Activated CD8-positive, alpha-beta memory T cell treated with anti-CD3 and anti-CD28 coated beads, Interleukin-2, amount 10 ng/mL, durations not matched to agents 7 days and 5 days (primary cell): ENCODE data around the gene MVD. TPM values are rescaled to one million over a fixed set of nuclear protein-coding genes. Genes with fewer than 3 reads are reported as not detected.

ENCODE experiments used
- ATAC-seq: fragments of 150-1000 bp; cut with Tn5 transposase; one replicate; pipeline ENCODE4 v1.10.0; 2021; ENCODE audit warnings: moderate library complexity
- CTCF ChIA-PET: fragments of 350-600 bp; sonication (Branson Sonifier 250); formaldehyde crosslinking; loops from one replicate; lab custom pipeline; 2021; ENCODE audit warnings: antibody characterized with exemption; lab: Charles Lee
- DNase-seq: peaks from one replicate; pipeline ENCODE4 v3.0.0-alpha.2; 2020
- H3K27ac Mint-ChIP-seq: one replicate; pipeline ENCODE4 v1.8.0; 2021; ENCODE audit warnings: mild to moderate bottlenecking, mixed read lengths
- H3K27me3 Mint-ChIP-seq: one replicate; pipeline ENCODE4 v1.8.0; 2021; ENCODE audit warnings: mixed read lengths
- H3K36me3 Mint-ChIP-seq: one replicate; pipeline ENCODE4 v1.8.0; 2021; ENCODE audit warnings: mild to moderate bottlenecking, mixed read lengths
- H3K4me1 Mint-ChIP-seq: one replicate; pipeline ENCODE4 v1.8.0; 2021; ENCODE audit warnings: mixed read lengths
- H3K4me3 Mint-ChIP-seq: one replicate; pipeline ENCODE4 v1.8.0; 2021; ENCODE audit warnings: mild to moderate bottlenecking, moderate library complexity, mixed read lengths
- H3K9me3 Mint-ChIP-seq: one replicate; pipeline ENCODE4 v1.8.0; 2022; ENCODE audit warnings: low read depth, mixed read lengths
- total RNA-seq, 2 experiments: library from RNA; stranded (reverse); gene quantifications; one replicate each; pipeline ENCODE4 v1.2.3, GENCODE V29; 2021

The MVD gene
- total RNA-seq, 2 experiments from 2014 or later: 112 to 134 TPM

DNA sequence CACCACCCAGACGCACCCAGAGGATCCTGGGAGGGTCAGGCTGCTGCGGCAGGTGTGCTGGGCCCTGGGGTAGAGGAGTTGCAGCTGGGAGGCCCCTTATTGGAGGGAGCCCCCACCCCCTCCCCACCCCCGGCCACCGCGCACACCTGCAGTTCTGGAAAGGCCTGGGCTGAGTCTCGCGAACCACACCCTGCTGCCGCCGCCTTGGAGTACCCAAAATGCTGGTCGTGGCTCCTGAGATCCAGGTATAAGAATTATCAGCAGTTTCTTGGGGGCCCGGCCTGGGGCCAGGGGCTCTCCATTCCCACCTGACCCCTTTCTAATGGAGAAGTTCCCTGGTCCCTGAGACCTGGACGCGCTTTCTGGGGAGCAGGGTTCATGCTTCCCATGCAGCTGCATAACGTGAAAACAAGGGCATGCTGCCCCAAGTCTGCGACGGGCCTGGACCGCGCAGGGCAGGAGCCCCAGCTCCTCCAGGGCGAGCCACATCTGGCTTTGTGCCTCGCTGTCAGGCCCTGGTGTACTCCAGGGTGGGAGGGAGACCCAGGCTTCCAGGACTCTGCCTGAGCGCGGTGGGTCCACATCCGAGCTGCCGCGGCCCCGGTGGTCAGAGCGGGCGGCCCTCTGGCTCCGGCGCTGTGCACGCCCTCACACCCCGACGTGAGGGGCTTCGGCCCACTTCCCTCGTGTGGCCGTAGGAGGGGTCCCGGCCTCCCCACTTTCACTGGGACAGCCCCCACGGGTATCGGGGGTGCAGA is 30.7 kb upstream of the MVD start:
- DNase-seq: no peak
- H3K4me1 Mint-ChIP-seq: peaks cover 45% of the 10 kb centered on the region
- ATAC-seq: no peak
- H3K9me3 Mint-ChIP-seq: no peaks in the 10 kb centered on the region
- peaks cover 13% of the 10 kb centered on the region for H3K36me3 Mint-ChIP-seq
- no peak overlapping the region for H3K27ac Mint-ChIP-seq
- H3K27me3 Mint-ChIP-seq: peaks cover 3% of the 10 kb centered on the region
- CTCF ChIA-PET: no interaction called here
- H3K4me3 Mint-ChIP-seq: no peak overlapping the region

DNA sequence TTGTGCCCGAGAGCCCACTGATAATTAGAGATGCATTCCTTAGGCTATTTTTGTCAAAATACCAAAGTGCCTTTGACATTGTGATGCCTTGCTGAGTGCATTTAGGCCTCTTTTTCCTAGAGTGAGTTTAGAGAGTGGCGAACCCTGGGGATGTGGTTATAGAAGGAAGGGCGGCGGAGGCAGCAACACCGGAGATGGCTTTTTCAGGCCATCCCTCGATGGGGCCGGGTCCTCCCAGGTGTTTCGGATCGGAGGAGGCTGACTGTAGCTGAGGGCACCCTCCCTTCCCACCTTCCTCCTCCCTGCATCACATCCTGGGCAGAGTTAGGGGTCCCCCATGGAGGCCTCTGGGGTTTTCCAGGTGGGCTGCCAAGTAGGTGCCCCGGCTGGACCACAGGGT is 30.0 kb upstream of the MVD start:
- DNase-seq (no peak), ATAC-seq (no peak)
- peaks cover 39% of the 10 kb centered on the region for H3K4me1 Mint-ChIP-seq
- H3K27ac Mint-ChIP-seq: peak overlapping the region; percentile 75
- no peak overlapping the region for H3K4me3 Mint-ChIP-seq
- H3K9me3 Mint-ChIP-seq: no peaks in the 10 kb centered on the region
- H3K36me3 Mint-ChIP-seq: peaks cover 9% of the 10 kb centered on the region
- CTCF ChIA-PET: interaction anchor here (2.5 kb wide), 1 partner anchor 11 kb away, joined by 6 read pairs; no protein-coding TSS in a partner anchor
- H3K27me3 Mint-ChIP-seq: peaks cover 4% of the 10 kb centered on the region

DNA sequence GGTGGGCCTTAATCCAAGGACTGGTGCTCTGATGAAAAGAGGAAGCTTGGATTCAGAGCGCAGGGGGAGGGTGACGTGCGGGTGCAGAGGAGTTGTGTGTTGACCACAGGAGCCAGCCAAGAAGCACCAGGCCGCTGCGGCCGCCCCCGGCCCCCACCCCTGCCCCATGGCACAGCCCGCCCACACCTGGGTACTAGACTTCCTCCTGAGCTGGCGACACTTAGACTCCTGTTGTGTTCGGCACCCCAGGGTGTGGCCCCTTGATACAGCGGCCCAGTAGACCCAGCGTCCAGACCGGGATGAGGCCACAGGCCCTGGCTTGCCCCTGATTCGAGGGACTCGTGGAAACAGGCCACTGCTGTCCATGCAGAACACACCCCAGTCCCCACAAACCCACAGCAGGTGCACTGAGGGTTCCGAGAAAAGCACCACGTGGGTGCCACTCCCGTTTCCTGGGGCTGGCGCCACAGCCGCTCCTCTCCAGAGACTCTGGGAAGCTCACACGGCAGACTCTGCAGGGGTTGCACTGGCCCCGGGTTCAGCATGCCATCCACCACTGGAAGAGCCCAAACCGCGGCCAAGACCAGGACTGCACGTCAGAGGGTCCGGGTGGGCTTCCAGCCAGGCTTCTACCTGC is 29.2 kb upstream of the MVD start:
- Mint-ChIP-seq H3K27me3 (peaks cover 4% of the 10 kb centered on the region), H3K27ac (peak overlapping the region; percentile 75), H3K9me3 (no peaks in the 10 kb centered on the region), H3K4me3 (no peak overlapping the region), H3K36me3 (peaks cover 4% of the 10 kb centered on the region), H3K4me1 (peaks cover 36% of the 10 kb centered on the region)
- CTCF ChIA-PET: interaction anchor here (2.5 kb wide), 1 partner anchor 10 kb away, joined by 6 read pairs; no protein-coding TSS in a partner anchor
- ATAC-seq (peak; percentile 55), DNase-seq (peak; percentile 68)

- no peak overlapping the region for H3K4me3 Mint-ChIP-seq
- no peak for DNase-seq
- H3K9me3 Mint-ChIP-seq: no peaks in the 10 kb centered on the region
- H3K4me1 Mint-ChIP-seq: peaks cover 38% of the 10 kb centered on the region
- CTCF ChIA-PET: interaction anchor here (2.5 kb wide), 1 partner anchor 10 kb away, joined by 6 read pairs; no protein-coding TSS in a partner anchor
- no peak for ATAC-seq
- H3K27ac Mint-ChIP-seq: peak overlapping the region; percentile 2
- H3K36me3 Mint-ChIP-seq: peaks cover 2% of the 10 kb centered on the region
- peaks cover 4% of the 10 kb centered on the region for H3K27me3 Mint-ChIP-seq
Measured at GRCh38 chr16:88691129-88691813, 28.4 kb upstream of the MVD start.

DNA sequence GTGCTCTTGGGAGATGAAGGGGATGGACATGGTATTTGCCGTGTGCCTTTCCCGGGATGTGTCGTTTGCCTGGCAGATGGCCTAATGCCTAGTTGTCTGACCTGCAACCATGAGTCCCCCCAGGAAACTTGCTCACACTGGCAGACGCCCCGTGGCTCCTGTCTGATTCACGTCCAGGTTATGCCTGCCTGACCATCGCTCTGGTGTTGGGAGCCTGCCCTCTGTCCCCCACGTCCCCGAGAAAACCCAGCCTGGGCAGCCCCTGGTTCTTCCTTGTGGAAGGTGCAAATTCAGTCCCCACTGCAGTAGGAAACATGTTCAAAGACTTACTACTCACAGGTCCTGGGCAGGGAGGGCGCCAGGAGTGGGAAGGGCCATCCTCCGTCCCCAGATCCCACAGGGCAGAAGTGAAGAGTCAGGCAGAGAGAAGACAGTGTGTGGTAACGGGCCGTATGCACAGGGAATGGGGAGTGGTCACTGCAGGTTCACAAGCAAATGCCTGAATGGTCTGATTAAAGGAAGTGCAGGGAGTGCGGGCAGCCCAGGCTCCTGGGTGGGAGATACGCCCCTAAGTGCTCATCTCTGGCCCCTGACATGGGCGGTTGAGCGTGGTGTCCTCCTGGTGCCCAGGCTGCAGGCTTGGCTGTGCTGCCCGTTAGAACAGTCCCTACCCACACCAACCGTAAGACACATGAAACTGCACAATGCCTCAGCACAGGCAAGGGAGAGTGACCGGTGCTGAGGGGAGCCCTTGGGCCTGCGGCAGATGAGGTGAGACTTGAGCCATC is 27.6 kb upstream of the MVD start:
- peaks cover 4% of the 10 kb centered on the region for H3K27me3 Mint-ChIP-seq
- peaks cover 38% of the 10 kb centered on the region for H3K4me1 Mint-ChIP-seq
- no peaks in the 10 kb centered on the region for H3K36me3 Mint-ChIP-seq
- no peaks in the 10 kb centered on the region for H3K9me3 Mint-ChIP-seq
- H3K27ac Mint-ChIP-seq: peak overlapping the region; percentile 2
- ATAC-seq: no peak
- CTCF ChIA-PET: interaction anchor here (2.5 kb wide), 1 partner anchor 9 kb away, joined by 6 read pairs; no protein-coding TSS in a partner anchor
- no peak overlapping the region for H3K4me3 Mint-ChIP-seq
- DNase-seq: no peak

GRCh38 chr16:88688013-88688778 is 25.3 kb upstream of the MVD start:
- no peak overlapping the region for H3K4me3 Mint-ChIP-seq
- H3K27ac Mint-ChIP-seq: no peak overlapping the region
- peaks cover 4% of the 10 kb centered on the region for H3K27me3 Mint-ChIP-seq
- CTCF ChIA-PET: interaction anchor here (0.8 to 4.7 kb wide), 3 partner anchors 14 to 76 kb away, joined by 3 to 58 read pairs (median 3); no protein-coding TSS in a partner anchor
- ATAC-seq (no peak), DNase-seq (no peak)
- peaks cover 50% of the 10 kb centered on the region for H3K4me1 Mint-ChIP-seq
- H3K36me3 Mint-ChIP-seq: no peaks in the 10 kb centered on the region
- H3K9me3 Mint-ChIP-seq: no peaks in the 10 kb centered on the region

DNA sequence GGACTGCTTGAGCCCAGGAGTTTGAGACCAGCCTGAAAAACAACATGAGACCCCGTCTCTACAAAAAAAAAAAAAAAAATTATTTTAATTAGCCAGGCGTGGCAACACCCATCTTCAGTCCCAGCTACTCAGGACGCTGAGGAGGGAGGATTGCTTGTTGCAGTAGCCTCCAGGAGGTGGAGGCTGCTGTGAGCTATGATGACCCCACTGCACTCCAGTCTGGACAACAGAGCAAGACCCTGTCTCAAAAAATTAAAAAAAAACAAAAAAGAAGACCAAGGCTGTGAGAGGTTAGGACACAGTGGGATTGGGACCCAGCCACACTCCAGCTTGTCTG is 24.8 kb upstream of the MVD start:
- H3K4me3 Mint-ChIP-seq: no peak overlapping the region
- H3K4me1 Mint-ChIP-seq: peaks cover 47% of the 10 kb centered on the region
- ATAC-seq: no peak
- H3K9me3 Mint-ChIP-seq: no peaks in the 10 kb centered on the region
- no peak for DNase-seq
- no peak overlapping the region for H3K27ac Mint-ChIP-seq
- H3K27me3 Mint-ChIP-seq: peaks cover 4% of the 10 kb centered on the region
- CTCF ChIA-PET: interaction anchor here (0.8 to 4.7 kb wide), 4 partner anchors 15 to 117 kb away, joined by 3 to 58 read pairs (median 3); partner anchors contain the start of gene ZC3H18
- no peaks in the 10 kb centered on the region for H3K36me3 Mint-ChIP-seq

DNA sequence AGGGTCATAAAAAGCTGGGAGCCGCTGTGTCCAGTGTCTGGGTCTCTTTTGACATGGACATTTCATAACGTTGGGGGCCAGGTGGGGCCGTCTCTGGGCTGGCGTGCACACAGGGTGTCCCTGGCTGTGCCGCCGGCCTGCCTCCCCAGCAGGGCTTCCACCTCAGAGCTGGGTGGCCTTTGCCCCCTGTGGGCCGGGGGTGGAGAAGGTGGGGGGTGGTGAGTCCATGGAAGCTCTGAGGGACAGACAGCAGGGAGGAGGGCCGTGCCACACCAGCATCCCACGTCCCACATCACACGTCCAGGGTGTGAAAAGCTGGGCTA is 24.3 kb upstream of the MVD start:
- CTCF ChIA-PET: interaction anchor here (0.8 to 4.7 kb wide), 5 partner anchors 11 to 117 kb away, joined by 3 to 58 read pairs (median 3); partner anchors contain the start of gene ZC3H18
- Mint-ChIP-seq H3K36me3 (peaks cover 2% of the 10 kb centered on the region), H3K9me3 (no peaks in the 10 kb centered on the region), H3K27me3 (peaks cover 4% of the 10 kb centered on the region), H3K4me3 (no peak overlapping the region), H3K27ac (no peak overlapping the region), H3K4me1 (peaks cover 46% of the 10 kb centered on the region)
- no peak for DNase-seq
- no peak for ATAC-seq

GRCh38 chr16:88686439-88687253 is 23.8 kb upstream of the MVD start, which contains the start of gene SNAI3:
Gene SNAI3, minus strand, starts transcription at chr16:88686507. Its CDS starts 101 bp downstream, at chr16:88686406.
- H3K4me3 Mint-ChIP-seq: peak within 1 kb of the TSS; percentile 78
- DNase-seq (peak; percentile 91), ATAC-seq (peak; percentile 90)
- H3K36me3 Mint-ChIP-seq: peaks cover 2% of the 10 kb centered on the region
- peaks cover 4% of the 10 kb centered on the region for H3K27me3 Mint-ChIP-seq
- H3K9me3 Mint-ChIP-seq: no peaks in the 10 kb centered on the region
- H3K27ac Mint-ChIP-seq: peak within 1 kb of the TSS; percentile 59
- H3K4me1 Mint-ChIP-seq: peaks cover 46% of the 10 kb centered on the region
- CTCF ChIA-PET: interaction anchor here (0.8 to 4.7 kb wide), 6 partner anchors 12 to 116 kb away, joined by 3 to 58 read pairs (median 4); partner anchors contain the start of gene ZC3H18

DNA sequence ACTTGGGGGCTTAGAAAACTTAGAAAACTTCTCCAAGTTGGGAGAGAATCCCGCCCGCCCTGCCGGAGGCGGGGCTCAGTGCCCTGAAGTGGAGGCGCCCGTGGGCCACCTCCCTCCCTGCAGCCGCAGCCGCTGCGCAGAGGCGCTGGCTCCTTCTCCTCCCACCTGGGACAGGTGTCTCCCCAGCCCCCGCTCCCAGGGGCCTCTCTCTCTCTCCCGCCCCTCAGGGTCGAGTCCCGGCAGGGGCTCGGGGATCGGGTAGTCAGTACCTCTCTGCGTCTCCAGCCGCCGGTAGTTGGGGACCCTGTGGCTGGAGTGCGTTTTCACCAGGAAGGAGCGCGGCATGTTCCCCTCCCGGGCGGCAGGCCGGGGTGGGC is 23.2 kb upstream of the MVD start:
- ATAC-seq: peak; percentile 44
- H3K9me3 Mint-ChIP-seq: no peaks in the 10 kb centered on the region
- peaks cover 46% of the 10 kb centered on the region for H3K4me1 Mint-ChIP-seq
- peaks cover 2% of the 10 kb centered on the region for H3K36me3 Mint-ChIP-seq
- H3K4me3 Mint-ChIP-seq: peak overlapping the region; percentile 78
- DNase-seq: peak; percentile 57
- H3K27ac Mint-ChIP-seq: peak overlapping the region; percentile 52
- CTCF ChIA-PET: interaction anchor here (1.0 to 4.7 kb wide), 7 partner anchors 11 to 113 kb away, joined by 3 to 58 read pairs (median 5); partner anchors contain the start of gene MVD
- H3K27me3 Mint-ChIP-seq: peaks cover 4% of the 10 kb centered on the region
